ENCODE results near the gene RIPOR2.
"Not testable (repeated sequence)": the region's sequence is repeated elsewhere in the genome, so short reads cannot be mapped to it uniquely, and the experiment has no call there.

Gene RIPOR2

GRCh38 chr6:24957199-24957598, 21.4 kb upstream of the RIPOR2 start:
- DNase-seq (ENCODE audit: low read depth in 2 of 3, low spot score in 1 of 3): no peak

GRCh38 chr6:24953726-24954125, 18.0 kb upstream of the RIPOR2 start:
- no peak for DNase-seq (ENCODE audit: low read depth in 2 of 3, low spot score in 1 of 3)

DNA sequence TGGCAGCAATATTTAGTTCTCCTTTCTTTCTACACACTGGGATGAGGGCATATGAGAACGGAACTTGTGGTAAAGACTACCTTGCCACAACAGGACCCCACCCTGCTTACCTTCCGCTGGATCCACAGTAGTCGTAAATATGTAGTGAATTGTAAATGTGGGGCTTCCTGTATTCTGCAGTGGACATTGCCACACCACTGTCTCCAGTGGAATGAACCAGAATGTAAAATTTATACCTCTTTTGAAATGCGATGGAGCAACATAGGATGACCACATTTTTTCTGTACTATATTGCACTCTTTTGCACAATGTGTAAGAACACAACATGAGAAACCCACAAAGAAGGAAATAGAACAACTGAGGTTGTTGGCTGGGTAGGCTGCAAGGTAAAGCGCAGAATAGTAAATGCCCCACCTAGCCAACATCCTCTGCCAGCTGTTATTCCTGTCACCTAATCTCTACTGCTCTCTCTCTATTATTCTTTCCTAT, 16.1 kb upstream of the RIPOR2 start:
- DNase-seq (ENCODE audit: low read depth in 2 of 3, low spot score in 1 of 3): no peak

GRCh38 chr6:24950218-24950941, 14.6 kb upstream of the RIPOR2 start:
- DNase-seq (ENCODE audit: low read depth in 2 of 3, low spot score in 1 of 3): no peak

- no peak for DNase-seq (ENCODE audit: low read depth in 2 of 3, low spot score in 1 of 3)
These were observed 13.3 kb upstream of the RIPOR2 start for GRCh38 chr6:24949020-24949569.

GRCh38 chr6:24948261-24948660, 12.5 kb upstream of the RIPOR2 start:
- not testable (repeated sequence) for DNase-seq (ENCODE audit: low read depth in 2 of 3, low spot score in 1 of 3)

GRCh38 chr6:24947636-24948035, 11.9 kb upstream of the RIPOR2 start:
- DNase-seq (ENCODE audit: low read depth in 2 of 3, low spot score in 1 of 3): no peak

- no peak for DNase-seq (ENCODE audit: low read depth in 2 of 3, low spot score in 1 of 3)
These were observed 9.3 kb upstream of the RIPOR2 start for GRCh38 chr6:24945054-24945453.

GRCh38 chr6:24943774-24944173, 8.0 kb upstream of the RIPOR2 start:
- no peak for DNase-seq (ENCODE audit: low read depth in 2 of 3, low spot score in 1 of 3)

DNA sequence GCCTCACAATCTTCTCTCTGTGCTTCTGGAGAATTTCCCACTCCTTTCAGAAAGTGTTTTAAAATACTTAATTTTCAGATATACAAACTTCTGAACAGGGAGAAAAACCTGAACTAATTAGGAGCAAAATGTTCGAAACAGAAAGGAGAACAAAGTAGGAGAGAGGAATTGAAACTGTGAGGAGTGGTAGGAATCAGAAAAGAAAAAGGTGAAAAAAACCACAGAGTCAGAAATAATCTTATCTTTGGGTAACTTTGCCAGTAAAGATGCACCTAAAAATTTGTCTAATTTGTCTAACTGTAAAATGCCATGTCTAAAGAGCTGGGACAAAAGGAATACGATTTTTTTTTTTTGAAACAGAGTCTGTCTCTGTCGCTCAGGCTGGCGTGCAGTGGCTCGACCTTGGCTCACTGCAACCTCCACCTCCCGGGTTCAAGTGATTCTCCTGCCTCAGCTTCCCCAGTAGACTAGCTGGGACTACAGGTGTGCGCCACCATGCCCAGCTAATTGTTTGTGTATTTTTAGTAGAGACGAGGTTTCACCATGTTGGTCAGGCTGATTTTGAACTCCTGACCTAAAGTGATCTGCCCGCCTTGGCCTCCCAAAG, 4.7 kb upstream of the RIPOR2 start:
- no peak for DNase-seq (ENCODE audit: low read depth in 2 of 3, low spot score in 1 of 3)

DNA sequence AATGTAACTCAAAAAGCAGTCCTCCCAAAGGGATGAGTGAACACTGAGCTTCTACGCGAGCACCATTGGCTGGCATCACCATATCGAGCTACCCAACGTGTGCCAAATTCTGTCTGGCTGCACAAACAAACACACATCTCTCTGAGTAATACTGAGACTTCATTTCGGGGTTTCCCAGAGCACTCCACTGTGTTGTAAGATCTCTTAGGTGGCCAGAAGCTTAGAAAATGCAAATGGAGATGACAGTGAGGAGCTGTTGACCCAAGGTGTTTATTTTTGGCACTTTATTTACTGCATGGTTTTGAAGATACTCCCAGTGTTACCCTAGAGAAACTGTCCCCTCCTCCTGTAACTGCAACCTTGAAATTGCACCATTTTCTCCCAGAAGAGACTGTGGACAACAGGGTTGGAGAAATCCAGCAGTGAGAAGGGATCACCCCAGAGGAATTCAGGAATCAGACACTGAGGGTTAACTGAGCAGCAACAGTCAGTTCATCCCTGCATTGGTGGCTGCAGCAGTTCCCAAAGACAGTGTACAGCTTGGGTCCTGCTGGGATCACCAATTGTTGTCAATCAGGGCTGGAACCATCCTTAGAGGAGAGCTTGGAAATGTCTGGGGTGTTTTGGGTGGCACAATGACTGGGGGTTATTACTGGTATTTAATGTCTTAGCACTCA, 1.0 kb upstream of the RIPOR2 start:
- DNase-seq (ENCODE audit: low read depth in 2 of 3, low spot score in 1 of 3): no peak

- no peak for DNase-seq (ENCODE audit: low read depth in 2 of 3, low spot score in 1 of 3)
These were observed 1.8 kb downstream of the RIPOR2 start for GRCh38 chr6:24933868-24934401.

DNA sequence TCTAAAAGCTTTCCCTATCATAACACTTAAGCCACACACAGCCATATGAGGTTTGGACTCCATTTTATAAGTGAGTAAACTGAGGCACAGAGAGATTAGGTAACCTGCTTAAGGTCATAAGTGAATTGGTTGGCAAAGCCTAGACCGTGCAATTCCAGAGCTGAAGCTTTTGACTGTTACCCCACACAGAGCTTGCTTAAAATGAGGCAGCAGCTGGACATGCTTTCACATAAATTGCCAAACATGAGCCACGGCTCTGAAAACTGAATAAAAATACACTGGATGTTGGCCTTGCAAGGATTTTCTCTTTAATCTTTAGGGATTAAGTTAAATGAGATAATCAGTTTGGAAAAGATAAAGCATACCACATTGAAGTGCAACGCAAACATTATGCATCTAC, 2.5 kb downstream of the RIPOR2 start:
- no peak for DNase-seq (ENCODE audit: low read depth in 2 of 3, low spot score in 1 of 3)

- DNase-seq (ENCODE audit: low read depth in 2 of 3, low spot score in 1 of 3): no peak
These were observed 2.9 kb downstream of the RIPOR2 start for GRCh38 chr6:24932832-24933231.

DNA sequence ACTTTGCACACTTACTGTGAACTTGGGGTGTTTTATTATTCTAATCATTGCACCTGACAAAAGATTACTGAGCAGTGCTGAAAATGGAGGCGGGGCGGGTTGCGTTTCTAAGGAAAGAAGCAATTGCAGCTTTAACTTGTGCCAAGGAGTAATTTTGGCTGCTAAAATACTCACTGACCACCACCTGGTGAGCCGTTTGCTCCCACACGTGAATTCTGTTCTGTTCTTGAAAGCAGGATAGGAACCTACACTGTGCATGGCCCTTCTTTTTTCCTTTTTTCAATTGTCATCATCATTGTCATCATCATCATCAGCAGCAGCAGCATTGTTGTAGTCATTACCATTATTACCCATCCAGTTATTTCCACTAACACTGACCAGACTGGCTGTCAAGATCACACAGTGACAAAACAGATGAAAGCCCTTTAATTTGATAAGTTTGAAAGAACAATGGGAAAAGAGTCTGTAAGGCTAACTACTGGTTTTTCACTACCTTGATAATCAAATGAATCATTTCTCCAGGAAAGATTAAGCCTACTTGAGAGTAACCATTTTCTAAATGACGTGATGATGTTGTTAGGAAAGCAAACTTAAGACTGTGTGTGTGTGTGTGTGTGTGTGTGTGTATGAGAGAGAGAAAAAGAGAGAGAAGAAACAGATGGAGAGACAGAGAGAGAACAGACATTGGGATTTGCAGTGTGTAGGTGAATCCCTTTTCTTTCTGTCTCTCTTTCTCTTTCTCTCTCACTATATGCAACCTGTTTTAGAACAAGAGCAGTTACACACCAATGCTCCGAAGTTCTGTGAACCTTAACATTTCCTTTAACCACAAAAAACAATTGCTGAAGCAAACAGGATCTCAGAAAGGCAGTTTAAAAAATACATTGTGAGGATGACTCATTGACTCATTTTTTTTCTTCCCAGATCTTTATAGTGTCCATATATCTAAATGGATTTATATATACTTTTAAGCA, 3.8 kb downstream of the RIPOR2 start:
- no peak for DNase-seq (ENCODE audit: low read depth in 2 of 3, low spot score in 1 of 3)

GRCh38 chr6:24931296-24931695, 4.5 kb downstream of the RIPOR2 start:
- no peak for DNase-seq (ENCODE audit: low read depth in 2 of 3, low spot score in 1 of 3)

GRCh38 chr6:24930431-24930871, 5.3 kb downstream of the RIPOR2 start:
- no peak for DNase-seq (ENCODE audit: low read depth in 2 of 3, low spot score in 1 of 3)

GRCh38 chr6:24929242-24929641, 6.5 kb downstream of the RIPOR2 start:
- no peak for DNase-seq (ENCODE audit: low read depth in 2 of 3, low spot score in 1 of 3)

GRCh38 chr6:24927985-24928745, 7.6 kb downstream of the RIPOR2 start:
- DNase-seq (ENCODE audit: low read depth in 2 of 3, low spot score in 1 of 3): no peak
